ENCODE measurements around the gene DGCR2.

DNA sequence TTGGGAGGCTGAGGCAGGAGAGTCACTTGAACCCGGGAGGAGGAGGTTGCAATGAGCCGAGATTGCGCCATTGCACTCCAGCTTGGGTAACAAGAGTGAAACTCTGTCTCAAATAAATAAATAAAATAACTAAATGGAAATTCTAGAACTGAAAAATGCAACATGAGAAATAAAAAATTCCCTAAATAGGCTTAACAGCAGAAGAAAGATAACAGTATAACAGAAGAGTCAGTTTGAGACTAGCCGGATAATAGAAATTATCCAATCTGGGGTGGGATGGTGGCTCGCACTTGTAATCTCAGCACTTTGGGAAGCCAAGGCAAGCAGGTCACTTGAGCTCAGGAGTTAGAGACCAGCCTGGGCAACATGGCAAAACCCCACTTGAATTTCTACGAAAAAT lies 42.2 kb upstream of the DGCR2 start:
- TF ChIP-seq, protein P1, sequence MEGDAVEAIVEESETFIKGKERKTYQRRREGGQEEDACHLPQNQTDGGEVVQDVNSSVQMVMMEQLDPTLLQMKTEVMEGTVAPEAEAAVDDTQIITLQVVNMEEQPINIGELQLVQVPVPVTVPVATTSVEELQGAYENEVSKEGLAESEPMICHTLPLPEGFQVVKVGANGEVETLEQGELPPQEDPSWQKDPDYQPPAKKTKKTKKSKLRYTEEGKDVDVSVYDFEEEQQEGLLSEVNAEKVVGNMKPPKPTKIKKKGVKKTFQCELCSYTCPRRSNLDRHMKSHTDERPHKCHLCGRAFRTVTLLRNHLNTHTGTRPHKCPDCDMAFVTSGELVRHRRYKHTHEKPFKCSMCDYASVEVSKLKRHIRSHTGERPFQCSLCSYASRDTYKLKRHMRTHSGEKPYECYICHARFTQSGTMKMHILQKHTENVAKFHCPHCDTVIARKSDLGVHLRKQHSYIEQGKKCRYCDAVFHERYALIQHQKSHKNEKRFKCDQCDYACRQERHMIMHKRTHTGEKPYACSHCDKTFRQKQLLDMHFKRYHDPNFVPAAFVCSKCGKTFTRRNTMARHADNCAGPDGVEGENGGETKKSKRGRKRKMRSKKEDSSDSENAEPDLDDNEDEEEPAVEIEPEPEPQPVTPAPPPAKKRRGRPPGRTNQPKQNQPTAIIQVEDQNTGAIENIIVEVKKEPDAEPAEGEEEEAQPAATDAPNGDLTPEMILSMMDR (conservative IDR thresholded peaks at IDR 0.05; ENCODE audit: low read depth, low read length), result no peak
- TF ChIP-seq EZH2 (IDR thresholded peaks at IDR 0.05; ENCODE audit: borderline replicate concordance, low read depth, low read length, poor library complexity, severe bottlenecking), result no peak
